ENCODE measurements around the gene EPHA6.
A peak's percentile ranks its signal among the peaks of the same experiment; 100 is the strongest.
"Not testable (repeated sequence)": the region's sequence is repeated elsewhere in the genome, so short reads cannot be mapped to it uniquely, and the experiment has no call there.

EPHA6 gene

DNA sequence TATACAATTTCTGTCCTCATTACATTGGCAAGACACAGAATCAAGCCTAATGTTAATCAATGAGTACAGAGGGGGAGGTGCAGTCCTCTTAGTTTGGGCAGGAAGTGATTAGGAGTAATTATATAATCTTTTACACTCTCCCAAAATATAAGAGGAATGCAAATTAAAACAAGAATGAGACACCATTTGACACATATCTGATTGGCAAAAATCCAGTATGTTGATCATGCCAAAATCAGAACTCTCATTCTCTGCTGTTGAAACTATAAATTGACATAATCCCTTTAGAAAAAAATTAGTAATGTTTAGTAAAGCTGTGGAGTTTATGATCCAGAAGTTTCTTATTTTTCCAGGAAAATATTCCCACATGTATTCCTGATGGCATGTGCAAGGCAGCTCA lies 373.4 kb downstream of the EPHA6 start:
- no peak for DNase-seq

DNA sequence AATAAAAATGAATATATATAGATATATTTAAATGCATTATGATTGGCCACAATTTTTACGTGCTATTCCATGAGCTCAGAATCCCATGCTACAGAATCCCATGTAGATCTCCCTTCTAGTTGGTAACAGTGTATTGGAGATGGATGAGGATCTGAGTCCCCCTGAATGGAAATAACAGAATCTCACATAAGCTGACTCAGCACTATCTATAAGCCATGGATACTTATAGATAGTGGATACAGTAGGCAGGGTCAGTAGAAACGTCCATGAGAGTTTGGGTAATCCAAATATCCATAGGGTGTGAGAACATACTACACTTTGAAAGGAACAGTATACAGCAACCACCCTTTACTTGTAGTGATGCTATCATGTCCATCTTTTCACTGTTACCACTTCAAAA lies 375.4 kb downstream of the EPHA6 start:
- DNase-seq = no peak

DNA sequence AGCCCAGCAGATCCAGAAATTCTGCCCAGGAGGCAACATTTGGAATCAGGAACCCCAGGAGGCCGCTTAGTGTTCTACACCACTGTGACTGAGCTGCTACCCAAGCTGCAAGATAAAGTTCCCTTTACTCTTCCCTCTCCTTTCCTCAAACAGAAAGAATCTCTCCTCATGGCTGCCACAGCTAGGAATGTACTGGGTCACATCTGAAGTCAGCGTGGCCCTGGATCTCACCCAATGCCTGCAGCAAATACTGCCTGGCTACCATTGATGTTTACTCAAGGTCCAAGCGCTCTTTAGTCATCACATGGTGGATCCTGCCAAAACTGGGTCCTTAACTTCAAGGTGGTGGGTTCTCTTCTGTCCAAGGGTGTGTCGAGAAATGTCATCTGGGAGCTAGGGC lies 382.7 kb downstream of the EPHA6 start:
- no peak for DNase-seq

DNA sequence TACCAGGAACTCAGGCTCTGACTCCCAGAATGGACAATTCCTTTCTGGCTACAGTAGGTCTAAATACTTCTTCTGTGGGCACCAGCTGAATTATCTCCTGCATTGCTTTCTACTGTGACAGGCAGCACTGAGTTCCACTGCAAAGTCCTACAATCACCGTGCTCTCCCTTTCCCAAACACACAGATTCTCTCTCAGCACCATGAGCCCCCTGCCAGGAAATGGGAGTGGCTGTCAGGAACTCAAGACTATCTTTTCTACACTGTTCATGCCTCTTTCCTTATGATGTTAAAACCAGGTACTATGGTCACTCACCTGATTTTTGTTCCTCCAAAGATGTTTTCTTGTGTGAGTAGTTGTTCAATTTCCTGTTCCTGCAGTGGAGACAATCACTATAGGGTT lies 383.4 kb downstream of the EPHA6 start:
- no peak for DNase-seq

DNA sequence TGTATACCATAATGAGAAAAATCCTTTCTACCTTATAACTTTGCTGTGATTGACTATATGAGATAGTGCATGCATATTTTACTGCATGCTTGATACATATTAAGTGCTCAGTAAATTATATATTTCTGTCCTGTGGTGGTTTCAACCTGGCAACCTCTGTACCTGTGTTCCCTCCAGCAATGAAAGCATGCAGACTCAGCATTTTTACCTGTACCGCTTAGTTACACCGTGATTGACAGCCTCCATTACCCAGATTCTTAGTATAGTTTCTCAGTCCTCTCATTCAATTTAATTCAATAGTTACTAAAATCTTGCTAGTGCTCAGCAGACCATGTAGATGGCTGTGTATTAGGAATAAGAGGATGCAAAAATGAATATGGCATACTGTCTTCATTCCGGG lies 386.0 kb downstream of the EPHA6 start:
- no peak for DNase-seq

DNA sequence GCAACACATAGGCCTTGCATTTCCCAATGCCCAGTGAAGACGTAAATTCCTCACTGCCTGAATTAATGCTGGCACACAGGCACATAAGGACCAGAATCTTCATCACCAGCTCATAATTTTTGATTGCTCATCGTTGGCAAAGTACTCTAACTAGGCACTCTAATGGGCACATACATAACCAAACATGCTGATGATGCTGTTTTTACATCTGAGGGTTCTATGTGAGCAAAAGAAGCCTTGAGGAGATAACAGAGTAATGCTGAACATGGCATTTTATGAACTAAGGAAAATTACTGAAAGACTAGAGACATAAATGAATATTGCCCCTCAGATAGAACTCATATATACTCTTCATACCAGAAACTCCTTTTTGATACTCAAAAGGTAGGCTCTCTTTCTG lies 387.4 kb downstream of the EPHA6 start:
- DNase-seq = no peak

DNA sequence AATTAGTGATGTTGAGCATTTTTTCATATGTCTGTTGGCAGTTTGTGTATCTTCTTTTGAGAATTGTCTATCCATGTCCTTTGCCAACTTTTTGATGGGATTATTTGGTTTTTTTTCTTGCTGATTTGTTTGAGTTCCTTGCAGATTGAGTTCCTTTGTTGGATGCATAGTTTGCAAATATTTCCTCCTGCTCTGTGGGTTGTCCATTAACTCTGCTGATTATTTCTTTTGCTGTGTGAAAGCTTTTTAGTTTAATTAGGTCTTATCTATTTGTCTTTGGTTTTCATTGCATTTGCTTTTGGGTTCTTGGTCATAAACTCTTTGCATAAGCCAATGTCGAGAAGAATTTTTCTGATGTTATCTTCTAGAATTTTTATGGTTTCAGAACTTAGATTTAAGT lies 414.6 kb downstream of the EPHA6 start:
- DNase-seq = no peak

DNA sequence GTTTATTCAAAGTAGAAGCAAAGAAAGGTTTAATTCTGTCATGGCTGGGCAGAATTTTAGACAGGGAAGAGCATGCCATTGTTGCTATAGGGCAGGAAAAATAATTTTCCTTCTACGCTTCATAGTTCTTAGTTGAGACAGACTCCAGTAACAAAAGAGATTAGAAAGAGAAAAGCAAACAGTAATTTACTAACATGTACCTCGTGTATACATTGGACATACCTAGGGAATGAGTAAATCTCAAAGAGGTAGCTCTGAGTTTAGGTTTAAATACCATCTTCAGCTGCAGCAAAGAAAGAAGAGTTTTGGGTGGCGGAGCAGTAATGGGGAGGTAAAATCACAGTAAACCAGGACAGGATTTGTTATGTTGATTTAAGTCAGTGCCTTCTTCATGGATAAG lies 416.1 kb downstream of the EPHA6 start:
- no peak for DNase-seq

DNA sequence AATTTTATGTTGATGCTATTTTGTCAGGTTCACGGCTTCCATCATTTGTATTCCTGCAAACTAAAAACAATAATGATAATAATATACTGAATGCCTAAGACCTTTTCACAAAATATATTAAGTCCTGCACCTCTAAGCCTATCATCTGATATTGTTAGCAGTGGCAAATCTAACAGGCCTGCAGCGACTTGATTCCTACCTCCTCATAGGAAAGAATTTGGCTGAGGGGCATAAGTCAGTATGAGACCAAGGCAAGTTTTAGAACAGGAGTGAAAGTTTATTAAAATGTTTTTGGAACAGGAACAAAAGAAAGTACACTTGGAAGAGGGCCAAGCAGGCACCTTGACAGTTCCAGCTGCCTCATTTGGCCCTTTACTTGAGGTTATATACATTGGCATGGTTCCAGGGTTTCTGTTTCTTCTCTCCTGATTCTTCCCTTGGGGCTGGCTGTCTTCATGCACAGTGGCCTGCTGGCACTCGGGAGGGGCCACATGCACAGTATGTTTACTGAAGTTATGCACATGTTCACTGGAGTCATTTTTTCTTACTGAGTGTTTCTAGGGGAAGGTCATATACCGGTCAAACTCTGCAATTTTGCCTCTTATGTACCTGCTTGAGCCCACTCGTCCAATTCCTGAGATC lies 418.1 kb downstream of the EPHA6 start:
- no peak for DNase-seq

DNA sequence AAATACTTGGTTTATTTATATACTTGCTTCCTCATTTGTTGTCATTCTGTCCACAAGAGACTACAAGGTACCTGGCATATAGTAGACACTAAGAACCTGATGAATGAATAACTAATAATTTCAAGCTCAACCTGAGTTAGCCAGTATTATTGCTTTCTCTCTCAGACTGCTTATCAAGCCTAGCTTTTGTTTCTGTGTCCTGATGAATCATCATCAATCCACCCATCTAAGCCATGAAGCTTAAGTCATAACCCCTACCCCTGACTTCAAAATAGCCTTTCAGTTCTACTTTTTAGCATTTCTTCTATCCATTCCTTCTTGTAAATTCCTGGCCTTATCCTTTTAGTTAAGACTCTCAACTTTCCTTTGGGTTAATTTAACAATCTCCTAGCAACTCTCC lies 420.8 kb downstream of the EPHA6 start:
- no peak for DNase-seq

DNA sequence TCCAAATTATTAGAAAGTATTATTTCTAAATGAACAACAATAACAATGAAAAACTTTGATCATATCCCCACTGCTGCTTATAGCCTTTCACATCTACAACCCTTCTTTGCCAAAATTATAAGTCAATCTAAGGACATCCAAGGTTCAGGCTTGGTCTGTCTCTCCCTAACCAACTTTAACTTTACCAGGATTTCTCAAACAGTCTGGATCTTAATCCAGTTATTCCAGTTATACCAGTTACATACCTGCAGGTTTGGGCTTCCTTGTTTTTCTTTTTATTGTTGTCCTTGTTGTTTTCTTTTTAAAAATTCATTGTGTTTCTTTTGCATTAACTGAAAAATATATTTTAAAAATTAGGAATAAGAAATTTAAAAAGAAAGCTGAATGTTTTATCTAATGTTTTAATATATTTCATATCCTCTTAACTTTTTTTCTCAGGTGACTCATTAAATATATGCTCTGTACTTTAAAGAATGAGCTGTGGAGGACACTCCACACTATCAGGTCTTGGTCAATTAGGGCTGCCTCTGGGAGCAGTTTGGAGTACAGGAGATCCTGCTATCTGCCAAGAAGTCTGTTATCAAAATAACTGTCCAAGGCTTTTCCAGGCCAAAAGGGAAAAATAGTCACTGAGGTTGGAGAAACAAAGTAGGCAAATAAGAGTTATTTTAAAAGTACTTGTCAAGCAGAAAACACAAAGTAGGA lies 421.4 kb downstream of the EPHA6 start:
- DNase-seq = no peak

DNA sequence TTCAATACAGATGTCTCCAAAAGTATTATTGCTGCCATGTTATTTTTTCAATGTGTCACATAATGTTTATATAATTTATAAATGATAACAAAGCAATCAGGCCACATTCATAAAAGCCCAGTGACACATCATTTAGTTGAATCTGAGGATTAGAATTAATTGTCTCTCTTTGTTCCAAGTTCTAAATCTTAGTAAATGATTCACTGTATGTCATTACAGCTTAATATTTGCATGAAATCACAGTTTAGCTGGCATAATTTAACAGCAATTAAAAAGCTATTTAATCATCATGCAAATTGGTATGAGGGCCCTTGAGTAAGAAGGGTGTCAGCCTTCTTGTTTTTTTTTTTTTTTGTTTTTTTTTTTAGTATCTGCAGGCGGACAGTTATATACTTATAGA lies 427.0 kb downstream of the EPHA6 start:
- DNase-seq = no peak

DNA sequence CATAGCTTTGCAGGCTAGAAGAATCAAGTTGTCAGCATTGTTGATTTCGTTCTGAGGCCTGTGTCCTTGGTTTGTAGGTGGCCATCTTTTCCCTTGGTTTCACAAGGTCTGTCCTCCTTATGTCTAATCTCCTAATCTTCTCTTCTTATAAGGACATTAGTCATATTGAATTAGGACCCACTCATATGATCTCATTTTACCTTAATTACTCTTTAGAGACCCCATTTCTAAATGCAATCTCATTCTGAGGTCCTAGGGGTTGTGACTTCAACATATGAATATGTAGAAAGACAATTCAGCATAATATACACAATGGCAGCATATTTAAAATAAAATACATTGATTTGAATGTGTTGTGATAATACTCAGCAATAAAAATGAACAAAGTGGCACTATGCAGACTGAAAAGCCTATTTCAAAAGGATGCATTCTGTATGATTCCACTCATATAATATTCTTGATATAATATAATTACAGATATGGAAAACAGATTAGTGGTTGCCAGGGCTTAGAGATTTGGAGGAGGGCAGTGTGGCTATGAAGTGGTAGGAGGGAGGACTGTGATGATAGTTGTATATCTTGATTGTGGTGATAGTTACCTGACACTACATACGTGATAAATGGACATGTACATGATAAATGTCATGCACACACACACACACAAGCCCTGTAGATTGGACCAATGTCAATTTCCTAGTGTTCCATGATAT lies 431.0 kb downstream of the EPHA6 start:
- no peak for DNase-seq

DNA sequence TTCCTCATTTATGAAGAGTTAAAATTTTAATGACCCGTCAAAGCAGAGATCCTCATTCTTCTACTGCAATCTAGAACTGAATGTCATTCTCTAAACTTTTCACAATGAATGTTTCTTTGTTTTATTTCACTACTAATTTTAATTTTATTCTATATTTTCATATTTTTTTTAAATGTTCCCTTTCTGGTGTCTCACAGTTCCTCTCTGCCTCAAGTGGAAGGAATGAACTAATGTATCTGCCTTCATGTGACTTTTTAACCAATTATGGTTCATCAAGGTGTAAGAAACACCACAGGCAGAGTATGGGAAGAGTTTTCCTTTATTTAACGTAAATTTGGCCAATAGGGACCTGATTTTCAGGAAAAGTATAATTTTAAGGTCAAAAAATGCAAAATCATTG lies 441.7 kb downstream of the EPHA6 start:
- no peak for DNase-seq

DNA sequence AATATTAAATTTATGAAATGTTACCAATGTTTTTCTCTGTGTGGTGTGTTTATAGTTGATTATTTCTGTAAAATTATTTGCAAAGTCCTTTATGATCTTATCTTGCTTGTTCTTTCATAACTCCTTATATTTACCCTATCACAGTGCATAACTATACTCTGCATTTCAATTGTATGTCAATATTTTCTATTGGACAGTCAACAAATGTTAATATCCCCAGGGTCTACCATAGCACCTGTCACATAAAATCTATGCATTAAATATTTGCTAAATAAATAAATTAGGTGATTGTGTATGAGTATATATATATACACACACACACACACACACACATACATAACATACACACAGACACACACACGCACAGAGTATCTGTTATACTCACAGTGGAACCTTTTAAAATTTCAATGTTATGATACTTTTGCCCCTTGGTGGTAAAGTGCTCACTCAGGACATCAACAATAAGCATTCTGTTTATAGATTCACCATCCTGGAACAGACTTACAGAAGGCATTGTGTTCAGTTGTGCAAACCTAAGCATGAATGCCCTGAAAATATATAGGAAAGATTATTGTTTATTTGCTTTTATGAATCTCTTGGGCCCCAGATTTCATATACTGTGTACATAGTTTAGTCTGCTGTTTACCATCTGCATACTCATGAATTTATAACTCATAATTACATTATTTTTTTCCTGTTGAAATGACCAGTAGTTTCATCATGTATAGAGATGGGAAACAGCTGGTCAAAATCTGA lies 443.7 kb downstream of the EPHA6 start:
- no peak for DNase-seq

DNA sequence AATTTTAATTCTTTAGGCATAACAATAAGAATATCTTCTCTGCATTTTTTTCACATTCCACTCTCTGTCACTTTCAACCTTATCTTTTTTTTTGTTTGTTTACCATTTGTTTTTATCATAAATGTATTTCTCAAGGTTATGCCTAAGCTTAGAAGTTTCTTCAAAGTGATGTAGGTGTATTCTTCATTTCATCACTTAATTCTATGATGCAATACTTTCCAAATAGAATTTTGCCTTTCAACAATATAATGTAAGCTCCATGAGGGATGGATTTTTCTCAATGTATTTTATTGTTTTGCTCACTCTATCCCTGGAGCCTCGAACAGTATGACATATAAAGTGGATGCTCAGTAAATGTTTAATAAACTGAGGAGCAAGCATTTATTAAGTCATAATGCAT lies 444.9 kb downstream of the EPHA6 start:
- no peak for DNase-seq

DNA sequence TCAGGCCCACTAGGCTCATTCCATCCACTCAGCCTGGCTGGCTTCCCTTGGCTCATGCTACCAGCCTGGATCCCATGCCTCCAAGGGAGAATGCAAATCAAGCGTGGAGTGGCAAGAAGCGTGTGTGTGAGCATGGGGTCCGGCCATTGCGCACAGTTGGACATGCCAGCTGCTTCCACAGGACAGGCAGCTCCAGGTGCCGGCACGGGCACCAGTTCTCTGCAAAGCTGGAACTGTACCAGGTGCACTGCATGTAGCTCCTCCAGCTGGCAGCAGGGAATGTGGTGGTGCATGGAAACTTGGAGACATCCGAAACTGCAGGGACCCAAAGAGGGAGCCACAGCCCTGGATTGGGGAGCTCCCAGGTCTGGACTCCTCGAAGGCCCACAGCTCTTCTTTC lies 449.8 kb downstream of the EPHA6 start:
- DNase-seq = no peak

DNA sequence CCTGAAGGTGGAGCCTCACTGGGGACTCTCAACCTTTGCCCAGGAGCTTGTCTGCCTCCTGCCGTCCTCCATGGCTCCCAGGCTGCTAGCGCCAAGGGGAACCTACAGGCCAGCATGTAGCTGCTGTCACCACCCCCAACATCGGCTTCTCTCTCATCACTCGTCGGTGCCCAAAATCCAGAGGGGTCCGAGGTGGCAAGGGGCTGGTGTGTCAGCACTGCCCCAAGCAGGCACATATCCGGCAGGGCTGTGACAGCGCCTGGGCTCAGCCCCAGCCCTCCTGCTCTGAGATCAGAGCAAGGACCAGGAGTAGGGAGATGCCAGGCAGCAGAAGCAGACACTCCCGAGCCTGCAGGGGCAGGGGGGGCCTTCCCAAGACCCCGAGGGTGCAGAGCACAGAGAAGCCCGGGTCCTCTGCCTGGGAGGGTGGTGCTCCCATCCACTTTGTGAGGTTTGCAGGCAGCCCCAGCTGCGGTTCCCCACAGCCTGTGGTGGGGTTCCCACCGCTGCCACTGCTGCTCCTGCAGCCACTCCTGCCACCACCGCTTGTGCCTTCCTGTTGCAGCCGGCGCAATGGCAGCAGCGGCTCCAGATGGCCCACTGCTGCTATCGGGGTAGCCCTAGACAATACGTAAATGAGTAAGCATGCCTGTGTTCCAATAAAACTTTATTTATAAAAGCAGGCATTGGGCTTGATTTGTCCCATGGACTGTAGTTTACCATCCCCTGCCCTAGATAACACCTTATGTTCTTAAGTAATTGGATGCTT lies 451.0 kb downstream of the EPHA6 start:
- DNase-seq = peak in 1 of 5 donors; percentile 7

DNA sequence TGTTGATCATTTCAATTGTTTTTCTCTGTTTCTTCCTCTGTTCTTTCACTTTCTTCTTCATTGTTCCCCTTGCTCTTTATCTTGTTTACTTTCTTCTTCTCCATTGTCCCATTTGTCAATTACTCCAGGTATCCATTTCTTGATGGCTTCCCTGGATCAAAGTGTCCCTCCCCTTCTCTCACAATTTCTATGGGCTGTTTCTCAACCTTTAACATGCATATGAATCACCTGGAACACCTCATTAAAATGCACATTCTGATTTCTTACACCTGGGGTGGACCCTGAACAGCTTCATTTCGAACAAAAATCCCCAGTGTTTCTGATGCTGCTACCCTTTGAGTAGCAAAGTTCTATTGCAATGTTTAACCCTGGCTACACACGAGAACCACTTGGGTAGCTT lies 454.8 kb downstream of the EPHA6 start:
- no peak for DNase-seq

DNA sequence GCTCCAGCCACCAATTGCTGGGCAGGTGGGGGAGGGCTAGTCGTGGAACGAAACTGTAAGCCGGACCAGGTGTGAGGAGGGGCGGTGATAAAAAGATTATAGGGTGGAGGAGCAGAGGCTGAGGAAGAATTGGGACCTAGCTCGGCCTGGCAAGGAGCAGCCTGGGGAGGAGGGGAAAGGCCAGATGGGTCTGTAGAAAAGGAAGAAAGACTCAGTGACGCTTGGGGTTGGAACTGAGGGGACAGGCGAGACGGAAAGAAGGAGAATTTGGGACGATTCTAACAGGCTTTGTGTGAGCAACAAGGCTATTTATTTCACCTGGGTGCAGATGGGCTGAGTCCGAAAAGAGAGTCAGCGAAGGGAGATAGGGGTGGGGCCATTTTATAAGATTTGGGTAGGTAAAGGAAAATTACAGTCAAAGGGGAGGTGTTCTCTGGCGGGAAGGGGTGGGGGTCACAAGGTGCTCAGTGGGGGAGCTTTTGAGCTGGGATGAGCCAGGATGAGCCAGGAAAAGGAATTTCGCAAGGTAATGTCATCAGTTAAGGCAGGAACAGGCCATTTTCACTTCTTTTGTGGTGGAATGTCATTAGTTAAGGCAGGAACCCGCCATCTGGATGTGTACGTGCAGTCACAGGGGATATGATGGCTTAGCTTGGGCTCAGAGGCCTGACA lies 462.6 kb downstream of the EPHA6 start:
- DNase-seq = not testable (repeated sequence)

DNA sequence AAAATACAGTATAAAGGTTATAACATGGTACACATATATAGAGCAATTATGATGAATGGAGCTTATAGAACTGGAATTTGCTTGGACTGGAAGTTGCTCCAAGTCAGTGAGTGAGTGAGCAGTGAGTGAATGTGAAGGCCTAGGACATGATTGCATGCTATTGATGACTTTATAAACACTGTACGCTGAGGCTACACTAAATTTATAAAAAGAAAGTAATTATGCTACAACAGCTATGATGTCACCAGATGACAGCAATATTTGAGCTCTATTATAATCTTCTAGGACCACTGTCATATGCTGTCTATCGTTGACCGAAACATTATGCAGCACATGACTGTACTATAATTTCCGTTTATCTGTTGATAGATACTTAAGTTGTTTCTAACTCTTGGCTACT lies 463.3 kb downstream of the EPHA6 start:
- no peak for DNase-seq

DNA sequence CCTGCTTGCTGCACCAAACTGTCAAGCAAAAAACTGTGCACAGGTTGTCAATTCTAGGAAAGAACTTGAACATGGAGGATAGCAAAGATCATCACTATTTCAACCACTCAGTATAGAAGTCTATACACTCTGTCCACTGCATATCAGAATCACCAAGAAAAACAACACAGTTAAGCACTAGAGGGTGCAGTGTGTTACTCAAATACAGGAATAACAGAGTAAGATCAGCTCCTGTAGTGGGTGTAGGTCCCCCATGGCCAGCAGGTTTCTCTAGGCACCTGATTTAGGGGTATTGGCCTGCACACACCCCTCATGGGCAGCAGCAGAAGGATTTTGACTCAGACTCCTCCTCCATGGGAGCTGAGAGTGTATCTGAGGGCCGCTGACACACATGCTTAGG lies 464.1 kb downstream of the EPHA6 start:
- no peak for DNase-seq
